HEK293 (cell line): ENCODE measurements around the gene DNAJA3.

Experiments used
- CTCF ChIA-PET: fragments of 350-600 bp; formaldehyde crosslinking; extraction: SDS; loops from one replicate; lab custom pipeline; 2021; ENCODE audit warnings: antibody characterized with exemption; lab: Yijun Ruan, JAX
- POLR2A ChIA-PET: fragments of 300-600 bp; formaldehyde crosslinking; extraction: SDS; loops from one replicate; lab custom pipeline; 2020; ENCODE audit warnings: antibody characterized with exemption, inconsistent platforms; lab: Yijun Ruan, JAX
- H3K27ac ChIP-seq: fragments of 200-500 bp; sonication (Bioruptor generic); 2 replicates; pipeline ENCODE4 v1.5.1; 2014; ENCODE audit warnings: low read depth, low read length, control low read depth, inconsistent platforms; ENCODE audit errors: extremely low read depth
- H3K36me3 ChIP-seq, 2 experiments: fragments of 200-500 bp in 1 of 2; sonication (Bioruptor generic) in 1 of 2; 1 replicate in 1 of 2; 2 replicates in 1 of 2; pipeline ENCODE4 v1.5.1; 2014 to 2017; ENCODE audit warnings: inconsistent platforms in 2 of 2, low read length in 2 of 2; ENCODE audit not compliant: control insufficient read depth in 2 of 2, insufficient read depth in 1 of 2
- H3K4me1 ChIP-seq: fragments of 200-500 bp; sonication (Bioruptor generic); 2 replicates; pipeline ENCODE4 v1.5.1; 2014; ENCODE audit warnings: mild to moderate bottlenecking, low read length, inconsistent platforms; ENCODE audit not compliant: control insufficient read depth, insufficient read depth
- H3K4me3 ChIP-seq: 2 replicates; pipeline ENCODE4 v1.5.1; 2011; ENCODE audit warnings: low read depth, mild to moderate bottlenecking, control low read depth, low read length, moderate library complexity
- H3K9me3 ChIP-seq: fragments of 200-500 bp; sonication (Bioruptor generic); 2 replicates; pipeline ENCODE4 v1.5.1; 2014; ENCODE audit warnings: low read depth, low read length, inconsistent platforms; ENCODE audit not compliant: control insufficient read depth, insufficient read depth
- GLIS1 ChIP-seq: fragments of 450-650 bp; formaldehyde crosslinking; IDR thresholded peaks from 2 replicates; pipeline ENCODE4 v1.5.1; 2016; ENCODE audit warnings: missing biosample characterization, missing genetic modification characterization
- KLF1 ChIP-seq: fragments of 450-650 bp; formaldehyde crosslinking; IDR thresholded peaks from 2 replicates; pipeline ENCODE4 v1.5.1; 2016; ENCODE audit warnings: missing biosample characterization, missing genetic modification characterization
- MYNN ChIP-seq: fragments of 450-650 bp; formaldehyde crosslinking; IDR thresholded peaks from 2 replicates; pipeline ENCODE4 v1.5.1; 2016; ENCODE audit warnings: missing biosample characterization, missing genetic modification characterization, borderline replicate concordance
- SCRT2 ChIP-seq: fragments of 450-650 bp; formaldehyde crosslinking; IDR thresholded peaks from 2 replicates; pipeline ENCODE4 v1.5.1; 2016; ENCODE audit warnings: missing biosample characterization, missing genetic modification characterization
- SP2 ChIP-seq: fragments of 450-650 bp; formaldehyde crosslinking; IDR thresholded peaks from 2 replicates; pipeline ENCODE4 v1.5.1; 2016; ENCODE audit warnings: missing biosample characterization, missing genetic modification characterization
- ZBTB8A ChIP-seq: fragments of 450-650 bp; formaldehyde crosslinking; IDR thresholded peaks from 2 replicates; pipeline ENCODE4 v1.5.1; 2016; ENCODE audit warnings: missing biosample characterization, missing genetic modification characterization
- ZIC2 ChIP-seq: fragments of 450-650 bp; formaldehyde crosslinking; IDR thresholded peaks from 2 replicates; pipeline ENCODE4 v1.5.1; 2016; ENCODE audit warnings: missing biosample characterization, missing genetic modification characterization
- ZNF221 ChIP-seq: fragments of 450-650 bp; formaldehyde crosslinking; IDR thresholded peaks from 2 replicates; pipeline ENCODE4 v1.5.1; 2017; ENCODE audit warnings: missing biosample characterization, missing genetic modification characterization, borderline replicate concordance
- ZNF274 ChIP-seq, 2 experiments: fragments of 200-500 bp in 1 of 2; fragments of 450-650 bp in 1 of 2; sonication (Bioruptor generic) in 1 of 2; formaldehyde crosslinking in 1 of 2; IDR thresholded peaks; 2 replicates each; pipeline versions ENCODE4 v1.5.1 to v1.6.1; 2014 to 2016; ENCODE audit warnings: borderline replicate concordance in 1 of 2, inconsistent platforms in 1 of 2, low read length in 1 of 2, missing biosample characterization in 1 of 2, missing genetic modification characterization in 1 of 2
- ZNF302 ChIP-seq: fragments of 450-650 bp; formaldehyde crosslinking; IDR thresholded peaks from 2 replicates; pipeline ENCODE4 v1.5.1; 2016; ENCODE audit warnings: missing biosample characterization, missing genetic modification characterization, low read depth
- ZNF341 ChIP-seq: fragments of 450-650 bp; formaldehyde crosslinking; IDR thresholded peaks from 2 replicates; pipeline ENCODE4; 2016; ENCODE audit warnings: low read depth, missing biosample characterization, missing genetic modification characterization
- ZNF416 ChIP-seq: fragments of 450-650 bp; formaldehyde crosslinking; IDR thresholded peaks from 2 replicates; pipeline ENCODE4 v1.5.1; 2016; ENCODE audit warnings: missing biosample characterization, missing genetic modification characterization
- ZNF571 ChIP-seq: fragments of 450-650 bp; formaldehyde crosslinking; IDR thresholded peaks from 2 replicates; pipeline ENCODE4 v1.5.0; 2017; ENCODE audit warnings: missing biosample characterization, missing genetic modification characterization
- ZSCAN23 ChIP-seq: fragments of 450-650 bp; formaldehyde crosslinking; IDR thresholded peaks from 2 replicates; pipeline ENCODE4 v1.5.1; 2016; ENCODE audit warnings: missing biosample characterization, missing genetic modification characterization
- ZXDB ChIP-seq: fragments of 450-650 bp; formaldehyde crosslinking; IDR thresholded peaks from 2 replicates; pipeline ENCODE4 v1.5.1; 2016; ENCODE audit warnings: missing biosample characterization, missing genetic modification characterization
- TF ChIP-seq, protein P1 (sequence below): fragments of 450-650 bp; formaldehyde crosslinking; IDR thresholded peaks from 2 replicates; pipeline ENCODE4 v1.5.1; 2017; ENCODE audit warnings: missing biosample characterization, missing genetic modification characterization
- TF ChIP-seq, protein P2 (sequence below): fragments of 450-650 bp; formaldehyde crosslinking; IDR thresholded peaks from 2 replicates; pipeline ENCODE4 v1.5.1; 2017; ENCODE audit warnings: missing biosample characterization, missing genetic modification characterization
- TF ChIP-seq, protein P3 (sequence below): fragments of 450-650 bp; formaldehyde crosslinking; IDR thresholded peaks from 2 replicates; pipeline ENCODE4 v1.5.1; 2016; ENCODE audit warnings: missing biosample characterization, missing genetic modification characterization, low read depth
- TF ChIP-seq, protein P4 (sequence below): fragments of 450-650 bp; formaldehyde crosslinking; IDR thresholded peaks from 2 replicates; pipeline ENCODE4 v1.5.1; 2016; ENCODE audit warnings: missing biosample characterization, missing genetic modification characterization
- TF ChIP-seq, protein P5 (sequence below): fragments of 450-650 bp; formaldehyde crosslinking; IDR thresholded peaks from 2 replicates; pipeline ENCODE4 v1.5.1; 2016; ENCODE audit warnings: missing biosample characterization, missing genetic modification characterization

The DNAJA3 gene

DNA sequence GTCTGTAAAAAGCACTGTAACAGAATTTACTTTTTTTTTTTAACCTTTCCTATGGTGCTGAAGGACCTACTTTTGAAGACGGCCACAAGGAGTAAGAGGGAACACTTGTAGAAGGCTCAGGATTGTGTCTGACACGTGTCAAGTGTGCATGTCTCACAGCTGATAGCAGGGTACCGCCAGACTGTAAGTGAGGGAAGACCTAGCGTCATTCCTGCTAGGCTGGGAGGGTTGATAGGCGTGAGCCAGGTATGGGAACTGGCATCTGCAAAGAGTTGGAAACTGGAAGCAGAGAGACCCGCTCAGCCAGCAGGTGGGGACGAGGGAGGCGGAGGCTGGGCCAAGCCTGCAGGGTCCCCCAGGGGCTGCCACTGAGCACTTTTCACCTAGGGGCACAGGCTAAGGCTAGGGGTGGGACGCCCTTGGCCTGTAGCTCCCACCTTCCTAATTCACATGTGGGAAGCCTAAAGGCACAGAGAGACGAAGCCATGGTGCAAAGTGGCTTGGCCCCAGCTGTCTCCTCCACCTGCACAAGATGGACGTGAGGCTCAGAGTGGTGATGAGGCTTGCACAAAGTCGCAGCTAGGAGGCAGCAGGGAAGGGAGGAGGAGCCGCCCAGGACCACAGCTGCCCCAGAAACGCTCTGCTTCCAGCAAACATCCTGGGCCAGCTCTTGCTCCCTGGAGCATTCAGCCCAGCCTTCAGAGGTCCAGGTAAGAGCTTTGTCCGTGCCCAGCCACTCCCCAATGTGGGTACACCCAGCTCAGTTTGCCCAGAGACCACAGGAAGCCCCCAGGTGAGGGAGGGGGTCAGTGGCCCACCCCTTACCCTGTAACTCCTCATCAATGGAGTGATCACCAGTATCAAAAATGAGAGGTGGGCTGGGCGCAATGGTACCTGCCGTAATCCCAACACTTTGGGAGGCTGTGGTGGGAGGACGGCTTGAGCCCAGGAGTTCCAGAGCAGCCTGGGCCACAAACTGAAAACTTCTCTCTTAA lies 35.1 kb upstream of the DNAJA3 start:
- POLR2A ChIA-PET, result no interaction called here
- peaks cover 0 to 51% of the 10 kb centered on the region in 2 experiments; a peak in 2 of 3 replicates for H3K36me3 ChIP-seq
- TF ChIP-seq ZNF571 (tag by site-specific recombination) (no peak), SCRT2 (tag by site-specific recombination) (no peak), MYNN (no peak), ZBTB8A (no peak), ZNF416 (tag by site-specific recombination) (no peak), ZXDB (tag by site-specific recombination) (no peak), ZNF221 (tag by site-specific recombination) (no peak), ZNF302 (tag by site-specific recombination) (no peak)
- TF ChIP-seq, protein P1, sequence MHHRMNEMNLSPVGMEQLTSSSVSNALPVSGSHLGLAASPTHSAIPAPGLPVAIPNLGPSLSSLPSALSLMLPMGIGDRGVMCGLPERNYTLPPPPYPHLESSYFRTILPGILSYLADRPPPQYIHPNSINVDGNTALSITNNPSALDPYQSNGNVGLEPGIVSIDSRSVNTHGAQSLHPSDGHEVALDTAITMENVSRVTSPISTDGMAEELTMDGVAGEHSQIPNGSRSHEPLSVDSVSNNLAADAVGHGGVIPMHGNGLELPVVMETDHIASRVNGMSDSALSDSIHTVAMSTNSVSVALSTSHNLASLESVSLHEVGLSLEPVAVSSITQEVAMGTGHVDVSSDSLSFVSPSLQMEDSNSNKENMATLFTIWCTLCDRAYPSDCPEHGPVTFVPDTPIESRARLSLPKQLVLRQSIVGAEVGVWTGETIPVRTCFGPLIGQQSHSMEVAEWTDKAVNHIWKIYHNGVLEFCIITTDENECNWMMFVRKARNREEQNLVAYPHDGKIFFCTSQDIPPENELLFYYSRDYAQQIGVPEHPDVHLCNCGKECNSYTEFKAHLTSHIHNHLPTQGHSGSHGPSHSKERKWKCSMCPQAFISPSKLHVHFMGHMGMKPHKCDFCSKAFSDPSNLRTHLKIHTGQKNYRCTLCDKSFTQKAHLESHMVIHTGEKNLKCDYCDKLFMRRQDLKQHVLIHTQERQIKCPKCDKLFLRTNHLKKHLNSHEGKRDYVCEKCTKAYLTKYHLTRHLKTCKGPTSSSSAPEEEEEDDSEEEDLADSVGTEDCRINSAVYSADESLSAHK, result no peak
- TF ChIP-seq, protein P2, sequence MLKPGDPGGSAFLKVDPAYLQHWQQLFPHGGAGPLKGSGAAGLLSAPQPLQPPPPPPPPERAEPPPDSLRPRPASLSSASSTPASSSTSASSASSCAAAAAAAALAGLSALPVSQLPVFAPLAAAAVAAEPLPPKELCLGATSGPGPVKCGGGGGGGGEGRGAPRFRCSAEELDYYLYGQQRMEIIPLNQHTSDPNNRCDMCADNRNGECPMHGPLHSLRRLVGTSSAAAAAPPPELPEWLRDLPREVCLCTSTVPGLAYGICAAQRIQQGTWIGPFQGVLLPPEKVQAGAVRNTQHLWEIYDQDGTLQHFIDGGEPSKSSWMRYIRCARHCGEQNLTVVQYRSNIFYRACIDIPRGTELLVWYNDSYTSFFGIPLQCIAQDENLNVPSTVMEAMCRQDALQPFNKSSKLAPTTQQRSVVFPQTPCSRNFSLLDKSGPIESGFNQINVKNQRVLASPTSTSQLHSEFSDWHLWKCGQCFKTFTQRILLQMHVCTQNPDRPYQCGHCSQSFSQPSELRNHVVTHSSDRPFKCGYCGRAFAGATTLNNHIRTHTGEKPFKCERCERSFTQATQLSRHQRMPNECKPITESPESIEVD (tag by site-specific recombination), result no peak
- TF ChIP-seq, protein P3, sequence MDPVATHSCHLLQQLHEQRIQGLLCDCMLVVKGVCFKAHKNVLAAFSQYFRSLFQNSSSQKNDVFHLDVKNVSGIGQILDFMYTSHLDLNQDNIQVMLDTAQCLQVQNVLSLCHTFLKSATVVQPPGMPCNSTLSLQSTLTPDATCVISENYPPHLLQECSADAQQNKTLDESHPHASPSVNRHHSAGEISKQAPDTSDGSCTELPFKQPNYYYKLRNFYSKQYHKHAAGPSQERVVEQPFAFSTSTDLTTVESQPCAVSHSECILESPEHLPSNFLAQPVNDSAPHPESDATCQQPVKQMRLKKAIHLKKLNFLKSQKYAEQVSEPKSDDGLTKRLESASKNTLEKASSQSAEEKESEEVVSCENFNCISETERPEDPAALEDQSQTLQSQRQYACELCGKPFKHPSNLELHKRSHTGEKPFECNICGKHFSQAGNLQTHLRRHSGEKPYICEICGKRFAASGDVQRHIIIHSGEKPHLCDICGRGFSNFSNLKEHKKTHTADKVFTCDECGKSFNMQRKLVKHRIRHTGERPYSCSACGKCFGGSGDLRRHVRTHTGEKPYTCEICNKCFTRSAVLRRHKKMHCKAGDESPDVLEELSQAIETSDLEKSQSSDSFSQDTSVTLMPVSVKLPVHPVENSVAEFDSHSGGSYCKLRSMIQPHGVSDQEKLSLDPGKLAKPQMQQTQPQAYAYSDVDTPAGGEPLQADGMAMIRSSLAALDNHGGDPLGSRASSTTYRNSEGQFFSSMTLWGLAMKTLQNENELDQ (tag by site-specific recombination), result no peak
- TF ChIP-seq, protein P4, sequence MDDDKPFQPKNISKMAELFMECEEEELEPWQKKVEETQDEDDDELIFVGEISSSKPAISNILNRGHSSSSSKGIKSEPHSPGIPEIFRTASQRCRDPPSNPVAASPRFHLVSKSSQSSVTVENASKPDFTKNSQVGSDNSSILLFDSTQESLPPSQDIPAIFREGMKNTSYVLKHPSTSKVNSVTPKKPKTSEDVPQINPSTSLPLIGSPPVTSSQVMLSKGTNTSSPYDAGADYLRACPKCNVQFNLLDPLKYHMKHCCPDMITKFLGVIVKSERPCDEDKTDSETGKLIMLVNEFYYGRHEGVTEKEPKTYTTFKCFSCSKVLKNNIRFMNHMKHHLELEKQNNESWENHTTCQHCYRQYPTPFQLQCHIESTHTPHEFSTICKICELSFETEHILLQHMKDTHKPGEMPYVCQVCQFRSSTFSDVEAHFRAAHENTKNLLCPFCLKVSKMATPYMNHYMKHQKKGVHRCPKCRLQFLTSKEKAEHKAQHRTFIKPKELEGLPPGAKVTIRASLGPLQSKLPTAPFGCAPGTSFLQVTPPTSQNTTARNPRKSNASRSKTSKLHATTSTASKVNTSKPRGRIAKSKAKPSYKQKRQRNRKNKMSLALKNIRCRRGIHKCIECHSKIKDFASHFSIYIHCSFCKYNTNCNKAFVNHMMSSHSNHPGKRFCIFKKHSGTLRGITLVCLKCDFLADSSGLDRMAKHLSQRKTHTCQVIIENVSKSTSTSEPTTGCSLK (tag by site-specific recombination), result no peak
- TF ChIP-seq, all 188 proteins: peak for 0
- no peak overlapping the region for H3K27ac ChIP-seq
- CTCF ChIA-PET, result interaction anchor here (0.6 to 6.9 kb wide), 9 partner anchors 12 to 116 kb away, joined by 3 to 91 read pairs (median 4); no protein-coding TSS in a partner anchor
- no peaks in the 10 kb centered on the region for H3K9me3 ChIP-seq
- H3K4me3 ChIP-seq, result no peak overlapping the region
- H3K4me1 ChIP-seq, result no peaks in the 10 kb centered on the region

DNA sequence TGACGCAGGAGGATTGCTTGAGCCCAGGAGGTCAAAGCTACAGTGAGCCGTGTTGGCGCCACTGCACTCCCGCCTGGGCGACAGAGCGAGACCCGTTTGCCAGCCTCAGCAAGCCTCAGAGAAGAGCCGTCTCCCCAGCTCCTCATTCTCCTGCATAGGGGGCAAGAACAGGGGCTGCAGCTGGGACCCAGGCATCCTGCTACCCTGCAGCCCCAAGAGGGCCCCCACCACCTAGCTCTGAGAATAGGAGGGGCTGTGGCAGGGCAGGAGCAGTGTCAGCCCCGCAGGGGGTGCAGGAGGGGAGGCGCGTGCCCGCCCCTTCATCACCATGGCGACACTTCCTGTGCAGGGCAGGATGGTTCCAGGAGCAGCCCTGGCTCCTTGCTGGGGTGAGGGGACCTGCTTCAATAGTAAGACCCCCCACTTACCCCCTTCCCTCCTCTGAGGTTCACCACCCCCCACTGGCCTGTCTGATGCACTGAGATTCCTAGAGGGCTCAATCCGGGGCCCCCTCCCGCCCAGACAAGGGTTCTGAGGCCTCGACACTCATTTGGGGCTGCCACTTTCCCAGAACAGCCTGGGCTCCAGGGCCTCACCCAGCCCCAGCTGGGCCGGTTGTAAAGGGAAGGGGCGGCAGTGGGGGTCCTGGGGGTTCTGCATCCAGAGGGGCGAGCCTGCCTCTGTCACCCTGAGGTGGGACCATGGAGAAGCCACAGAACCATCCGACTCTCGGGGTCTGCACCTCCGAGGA lies 33.9 kb upstream of the DNAJA3 start:
- POLR2A ChIA-PET, result no interaction called here
- CTCF ChIA-PET, result interaction anchor here (1.2 to 6.9 kb wide), 3 partner anchors 12 to 103 kb away, joined by 3 to 91 read pairs (median 4); no protein-coding TSS in a partner anchor
- Histone ChIP-seq H3K9me3 (no peaks in the 10 kb centered on the region), H3K27ac (no peak overlapping the region), H3K4me3 (no peak overlapping the region), H3K36me3 (peaks cover 0 to 56% of the 10 kb centered on the region in 2 experiments; a peak in 2 of 3 replicates), H3K4me1 (no peaks in the 10 kb centered on the region)
- TF ChIP-seq SP2 (tag by site-specific recombination) (peak; percentile 33; the same call in 1 of the 2 replicates), ZSCAN23 (tag by site-specific recombination) (no peak), ZNF274 (IDR thresholded peaks at IDR 0.05; ENCODE audit: low read length) (no peak), ZNF274 (tag by site-specific recombination; IDR thresholded peaks at IDR 0.05; ENCODE audit: borderline replicate concordance) (no peak), GLIS1 (tag by site-specific recombination) (peak; percentile 28), ZIC2 (tag by site-specific recombination) (peak; percentile 31; the same call in 1 of the 2 replicates), KLF1 (tag by site-specific recombination) (0 out of 2 replicates have a peak, but pooled peaks have one; percentile 26), ZNF341 (peak; percentile 78)
- TF ChIP-seq, protein P5, sequence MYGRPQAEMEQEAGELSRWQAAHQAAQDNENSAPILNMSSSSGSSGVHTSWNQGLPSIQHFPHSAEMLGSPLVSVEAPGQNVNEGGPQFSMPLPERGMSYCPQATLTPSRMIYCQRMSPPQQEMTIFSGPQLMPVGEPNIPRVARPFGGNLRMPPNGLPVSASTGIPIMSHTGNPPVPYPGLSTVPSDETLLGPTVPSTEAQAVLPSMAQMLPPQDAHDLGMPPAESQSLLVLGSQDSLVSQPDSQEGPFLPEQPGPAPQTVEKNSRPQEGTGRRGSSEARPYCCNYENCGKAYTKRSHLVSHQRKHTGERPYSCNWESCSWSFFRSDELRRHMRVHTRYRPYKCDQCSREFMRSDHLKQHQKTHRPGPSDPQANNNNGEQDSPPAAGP (tag by site-specific recombination), result 0 out of 2 replicates have a peak, but pooled peaks have one; percentile 31
